SK-N-SH (cell line): ENCODE results near the gene MTURN. TPM values are rescaled to one million over a fixed set of nuclear protein-coding genes. Genes with fewer than 3 reads are reported as not detected.

Experiments used
- CTCF ChIA-PET: fragments of 300-600, 350-600 bp; formaldehyde crosslinking; extraction: SDS; loops from one replicate; lab custom pipeline; 2021; lab: Yijun Ruan, JAX
- POLR2A ChIA-PET: fragments of 350-600 bp; sonication (Branson Sonifier 250); formaldehyde crosslinking; extraction: SDS; loops from one replicate; lab custom pipeline; 2020; ENCODE audit warnings: antibody characterized with exemption, inconsistent platforms; lab: Yijun Ruan, JAX
- DNase-seq: peaks from one replicate; pipeline ENCODE4 v3.0.0; 2012
- H2AFZ ChIP-seq: fragments of 200-600 bp; sonication (generic); 2 replicates; pipeline ENCODE4 v1.8.1; 2016; ENCODE audit warnings: antibody characterized with exemption, mild to moderate bottlenecking, low read depth
- H3F3A ChIP-seq: fragments of 200-600 bp; sonication (generic); replicated peaks from 2 replicates; pipeline ENCODE3; 2016; ENCODE audit warnings: antibody characterized with exemption, mild to moderate bottlenecking; ENCODE audit not compliant: insufficient read depth
- H3K27ac ChIP-seq, 2 experiments: fragments of 200-500 bp in 1 of 2; fragments of 200-600 bp in 1 of 2; sonication (Bioruptor generic) in 1 of 2; sonication (generic), shearing (Covaris generic) in 1 of 2; 2 replicates each; pipeline versions ENCODE4 v1.5.1 to v1.6.1; 2014 to 2016; ENCODE audit warnings: low read depth in 2 of 2, inconsistent platforms in 1 of 2, low read length in 1 of 2, mild to moderate bottlenecking in 1 of 2, mixed read lengths in 1 of 2
- H3K27me3 ChIP-seq: fragments of 200-600 bp; sonication (generic), shearing (Covaris generic); 2 replicates; pipeline ENCODE4 v1.6.1; 2016; ENCODE audit warnings: mixed run types; ENCODE audit not compliant: insufficient read depth
- H3K36me3 ChIP-seq, 2 experiments: fragments of 200-500 bp in 1 of 2; fragments of 200-600 bp in 1 of 2; sonication (Bioruptor generic) in 1 of 2; sonication (generic) in 1 of 2; replicated peaks in 1 of 2; 2 replicates each; pipeline versions ENCODE3 to v1.5.1; 2014 to 2016; ENCODE audit warnings: low read length in 1 of 2, mild to moderate bottlenecking in 1 of 2; ENCODE audit not compliant: insufficient read depth in 2 of 2, control insufficient read depth in 1 of 2
- H3K4me1 ChIP-seq, 2 experiments: fragments of 200-500 bp in 1 of 2; fragments of 200-600 bp in 1 of 2; sonication (Bioruptor generic) in 1 of 2; sonication (generic), shearing (Covaris generic) in 1 of 2; 2 replicates each; pipeline versions ENCODE4 v1.5.1 to v1.6.1; 2014 to 2016; ENCODE audit warnings: low read depth in 1 of 2, low read length in 1 of 2, mixed run types in 1 of 2; ENCODE audit not compliant: insufficient read depth in 2 of 2, control insufficient read depth in 1 of 2
- H3K4me2 ChIP-seq: fragments of 200-600 bp; sonication (generic), shearing (Covaris generic); 2 replicates; pipeline ENCODE4 v1.6.1; 2017; ENCODE audit warnings: mixed run types
- H3K4me3 ChIP-seq, 2 experiments: fragments of 200-500 bp in 1 of 2; fragments of 200-600 bp in 1 of 2; sonication (Bioruptor generic) in 1 of 2; sonication (generic), shearing (Covaris generic) in 1 of 2; 2 replicates each; pipeline versions ENCODE4 v1.5.1 to v1.8.1; 2014 to 2016; ENCODE audit warnings: low read depth in 2 of 2, inconsistent platforms in 1 of 2, low read length in 1 of 2, mild to moderate bottlenecking in 1 of 2, mixed read lengths in 1 of 2, moderate library complexity in 1 of 2
- H3K79me2 ChIP-seq: fragments of 200-600 bp; sonication (generic); 2 replicates; pipeline ENCODE4 v1.8.1; 2017; ENCODE audit warnings: mild to moderate bottlenecking; ENCODE audit not compliant: insufficient read depth
- H3K9ac ChIP-seq: fragments of 200-600 bp; sonication (generic); 2 replicates; pipeline ENCODE4 v1.6.1; 2017; ENCODE audit warnings: mixed run types
- H3K9me2 ChIP-seq: fragments of 200-600 bp; sonication (generic); 2 replicates; pipeline ENCODE4 v1.6.1; 2017; ENCODE audit warnings: mixed run types
- H3K9me3 ChIP-seq: fragments of 200-600 bp; sonication (generic); 2 replicates; pipeline ENCODE4 v1.6.1; 2017; ENCODE audit warnings: mixed run types, mild to moderate bottlenecking, moderate library complexity
- H4K20me1 ChIP-seq: fragments of 200-600 bp; sonication (generic); 2 replicates; pipeline ENCODE4 v1.6.1; 2017; ENCODE audit warnings: mild to moderate bottlenecking, mixed run types; ENCODE audit not compliant: insufficient read depth
- CHD2 ChIP-seq: fragments of 150-350 bp; IDR thresholded peaks from 2 replicates; pipeline ENCODE4 v1.6.1; 2018; ENCODE audit warnings: low read length; ENCODE audit not compliant: partially characterized antibody
- ELF1 ChIP-seq: IDR thresholded peaks from 2 replicates; pipeline ENCODE4 v1.4.0; 2012
- EZH2phosphoT487 ChIP-seq: fragments of 200-600 bp; sonication (generic); IDR thresholded peaks from 2 replicates; pipeline ENCODE4 v1.6.1; 2017; ENCODE audit warnings: low read depth, mixed run types, mild to moderate bottlenecking, antibody characterized with exemption, moderate library complexity, borderline replicate concordance
- FOSL2 ChIP-seq: IDR thresholded peaks from 2 replicates; pipeline ENCODE4 v1.4.0; 2012; ENCODE audit warnings: low read depth, mild to moderate bottlenecking, moderate library complexity, borderline replicate concordance
- FOXJ3 ChIP-seq: sonication (generic); formaldehyde crosslinking; IDR thresholded peaks from 2 replicates; pipeline ENCODE4 v1.5.1; 2020; ENCODE audit warnings: mild to moderate bottlenecking, missing genetic modification reagents
- NFIC ChIP-seq: IDR thresholded peaks from 2 replicates; pipeline ENCODE4 v1.4.0; 2012; ENCODE audit warnings: borderline replicate concordance
- NRF1 ChIP-seq: IDR thresholded peaks from 2 replicates; pipeline ENCODE4 v1.6.1; 2012; ENCODE audit warnings: low read depth, mild to moderate bottlenecking, low read length
- POLR2AphosphoS5 ChIP-seq: IDR thresholded peaks from 2 replicates; pipeline ENCODE4 v1.6.1; 2012; ENCODE audit warnings: low read depth, low read length
- RAD21 ChIP-seq: IDR thresholded peaks from 2 replicates; pipeline ENCODE4 v1.6.1; 2012; ENCODE audit warnings: mild to moderate bottlenecking, low read length
- RFX5 ChIP-seq: IDR thresholded peaks from 2 replicates; pipeline ENCODE4 v1.6.1; 2012; ENCODE audit warnings: mild to moderate bottlenecking, improper control_type of control experiment, low read length
- RXRA ChIP-seq: IDR thresholded peaks from 2 replicates; pipeline ENCODE4 v1.4.0; 2012; ENCODE audit warnings: low read depth, mild to moderate bottlenecking, borderline replicate concordance
- TCF12 ChIP-seq: IDR thresholded peaks from 2 replicates; pipeline ENCODE4 v1.4.0; 2012
- YY1 ChIP-seq: IDR thresholded peaks from 2 replicates; pipeline ENCODE4 v1.4.0; 2012; ENCODE audit warnings: low read depth, mild to moderate bottlenecking
- WGBS: methylation state at CpG from one replicate; pipeline ENCODE4 v1.1.6; 2017; ENCODE audit warnings: low lambda C conversion rate; 5-methylcytosine and 5-hydroxymethylcytosine counted together
- polyA plus RNA-seq, 3 experiments: library from polyadenylated mRNA; depleted of rRNA; stranded (reverse); fragments of >200 nt; gene quantifications; 2 replicates each; pipeline ENCODE4 v1.2.3, GENCODE V29; 2012
- TF ChIP-seq, protein P1 (sequence below): fragments of 150-350 bp; IDR thresholded peaks from 2 replicates; pipeline ENCODE4 v1.6.1; 2016; ENCODE audit warnings: mild to moderate bottlenecking, low read depth, low read length
- TF ChIP-seq, protein P2 (sequence below): IDR thresholded peaks from 2 replicates; pipeline ENCODE4 v1.4.0; 2012; ENCODE audit warnings: low read depth, borderline replicate concordance
- TF ChIP-seq, protein P3 (sequence below): fragments of 150-350 bp; IDR thresholded peaks from 2 replicates; pipeline ENCODE4 v1.6.1; 2017; ENCODE audit warnings: antibody characterized with exemption, low read length, low read depth, borderline replicate concordance
- TF ChIP-seq, protein P4 (sequence below): IDR thresholded peaks from 2 replicates; pipeline ENCODE4 v1.6.1; 2012; ENCODE audit warnings: mild to moderate bottlenecking, low read depth, low read length, moderate library complexity

MTURN gene
- polyA plus RNA-seq, 1 of the 3 experiments (the other 2 are of a cell fraction): 9.0 TPM

DNA sequence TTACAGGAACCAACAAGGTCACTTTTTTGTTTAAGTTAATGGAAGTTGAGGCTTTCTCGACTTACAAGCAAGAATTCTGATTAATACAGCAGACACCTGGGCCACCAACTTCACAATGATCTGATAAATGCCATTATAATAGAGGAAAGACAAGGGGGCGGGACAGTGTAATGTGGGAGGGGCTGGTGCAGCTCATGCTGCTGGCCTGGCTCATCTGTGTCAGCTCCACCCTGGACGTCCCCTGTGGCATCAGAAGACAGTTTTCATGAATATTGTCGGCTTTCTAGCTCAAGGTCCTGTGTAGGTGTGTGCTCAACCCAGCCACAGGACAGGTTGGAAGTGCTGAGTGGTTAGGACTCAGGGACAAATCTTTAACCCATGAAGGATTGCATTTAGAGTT lies 57.0 kb downstream of the MTURN start:
- no peak for TF ChIP-seq FOXJ3 (CRISPR knock-in tag)
- TF ChIP-seq, protein P1, sequence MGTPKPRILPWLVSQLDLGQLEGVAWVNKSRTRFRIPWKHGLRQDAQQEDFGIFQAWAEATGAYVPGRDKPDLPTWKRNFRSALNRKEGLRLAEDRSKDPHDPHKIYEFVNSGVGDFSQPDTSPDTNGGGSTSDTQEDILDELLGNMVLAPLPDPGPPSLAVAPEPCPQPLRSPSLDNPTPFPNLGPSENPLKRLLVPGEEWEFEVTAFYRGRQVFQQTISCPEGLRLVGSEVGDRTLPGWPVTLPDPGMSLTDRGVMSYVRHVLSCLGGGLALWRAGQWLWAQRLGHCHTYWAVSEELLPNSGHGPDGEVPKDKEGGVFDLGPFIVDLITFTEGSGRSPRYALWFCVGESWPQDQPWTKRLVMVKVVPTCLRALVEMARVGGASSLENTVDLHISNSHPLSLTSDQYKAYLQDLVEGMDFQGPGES: no peak
- no peak for TF ChIP-seq TCF12
- no peak for TF ChIP-seq RXRA
- TF ChIP-seq NFIC: no peak
- TF ChIP-seq EZH2phosphoT487: no peak
- TF ChIP-seq CHD2: no peak
- TF ChIP-seq, protein P2, sequence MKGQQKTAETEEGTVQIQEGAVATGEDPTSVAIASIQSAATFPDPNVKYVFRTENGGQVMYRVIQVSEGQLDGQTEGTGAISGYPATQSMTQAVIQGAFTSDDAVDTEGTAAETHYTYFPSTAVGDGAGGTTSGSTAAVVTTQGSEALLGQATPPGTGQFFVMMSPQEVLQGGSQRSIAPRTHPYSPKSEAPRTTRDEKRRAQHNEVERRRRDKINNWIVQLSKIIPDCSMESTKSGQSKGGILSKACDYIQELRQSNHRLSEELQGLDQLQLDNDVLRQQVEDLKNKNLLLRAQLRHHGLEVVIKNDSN: no peak
- no peak for TF ChIP-seq RFX5
- no peak for TF ChIP-seq RAD21
- no peak for TF ChIP-seq POLR2AphosphoS5
- no peak for TF ChIP-seq YY1
- TF ChIP-seq, protein P3, sequence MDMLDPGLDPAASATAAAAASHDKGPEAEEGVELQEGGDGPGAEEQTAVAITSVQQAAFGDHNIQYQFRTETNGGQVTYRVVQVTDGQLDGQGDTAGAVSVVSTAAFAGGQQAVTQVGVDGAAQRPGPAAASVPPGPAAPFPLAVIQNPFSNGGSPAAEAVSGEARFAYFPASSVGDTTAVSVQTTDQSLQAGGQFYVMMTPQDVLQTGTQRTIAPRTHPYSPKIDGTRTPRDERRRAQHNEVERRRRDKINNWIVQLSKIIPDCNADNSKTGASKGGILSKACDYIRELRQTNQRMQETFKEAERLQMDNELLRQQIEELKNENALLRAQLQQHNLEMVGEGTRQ: no peak
- TF ChIP-seq FOSL2: no peak
- TF ChIP-seq, protein P4, sequence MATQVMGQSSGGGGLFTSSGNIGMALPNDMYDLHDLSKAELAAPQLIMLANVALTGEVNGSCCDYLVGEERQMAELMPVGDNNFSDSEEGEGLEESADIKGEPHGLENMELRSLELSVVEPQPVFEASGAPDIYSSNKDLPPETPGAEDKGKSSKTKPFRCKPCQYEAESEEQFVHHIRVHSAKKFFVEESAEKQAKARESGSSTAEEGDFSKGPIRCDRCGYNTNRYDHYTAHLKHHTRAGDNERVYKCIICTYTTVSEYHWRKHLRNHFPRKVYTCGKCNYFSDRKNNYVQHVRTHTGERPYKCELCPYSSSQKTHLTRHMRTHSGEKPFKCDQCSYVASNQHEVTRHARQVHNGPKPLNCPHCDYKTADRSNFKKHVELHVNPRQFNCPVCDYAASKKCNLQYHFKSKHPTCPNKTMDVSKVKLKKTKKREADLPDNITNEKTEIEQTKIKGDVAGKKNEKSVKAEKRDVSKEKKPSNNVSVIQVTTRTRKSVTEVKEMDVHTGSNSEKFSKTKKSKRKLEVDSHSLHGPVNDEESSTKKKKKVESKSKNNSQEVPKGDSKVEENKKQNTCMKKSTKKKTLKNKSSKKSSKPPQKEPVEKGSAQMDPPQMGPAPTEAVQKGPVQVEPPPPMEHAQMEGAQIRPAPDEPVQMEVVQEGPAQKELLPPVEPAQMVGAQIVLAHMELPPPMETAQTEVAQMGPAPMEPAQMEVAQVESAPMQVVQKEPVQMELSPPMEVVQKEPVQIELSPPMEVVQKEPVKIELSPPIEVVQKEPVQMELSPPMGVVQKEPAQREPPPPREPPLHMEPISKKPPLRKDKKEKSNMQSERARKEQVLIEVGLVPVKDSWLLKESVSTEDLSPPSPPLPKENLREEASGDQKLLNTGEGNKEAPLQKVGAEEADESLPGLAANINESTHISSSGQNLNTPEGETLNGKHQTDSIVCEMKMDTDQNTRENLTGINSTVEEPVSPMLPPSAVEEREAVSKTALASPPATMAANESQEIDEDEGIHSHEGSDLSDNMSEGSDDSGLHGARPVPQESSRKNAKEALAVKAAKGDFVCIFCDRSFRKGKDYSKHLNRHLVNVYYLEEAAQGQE: no peak
- no peak for TF ChIP-seq ELF1
- no peak for TF ChIP-seq NRF1
- CTCF ChIA-PET: interaction anchor here (1.1 to 1.5 kb wide), 3 partner anchors 8 to 35 kb away, joined by 3 to 5 read pairs (median 5); no protein-coding TSS in a partner anchor
- 0 out of 2 replicates have a peak, but pooled peaks cover 3% of the 10 kb centered on the region for H3K9me3 ChIP-seq

More for the DNA sequence above, 57.0 kb downstream of the MTURN start:
- Histone ChIP-seq H2AFZ (no peak overlapping the region), H3K9ac (no peak overlapping the region), H4K20me1 (no peaks in the 10 kb centered on the region), H3K36me3 (no peaks in the 10 kb centered on the region), H3K79me2 (no peaks in the 10 kb centered on the region), H3K4me3 (no peak overlapping the region), H3F3A (no peaks in the 10 kb centered on the region), H3K27me3 (no peaks in the 10 kb centered on the region), H3K4me2 (no peak overlapping the region), H3K9me2 (no peaks in the 10 kb centered on the region), H3K4me1 (no peaks in the 10 kb centered on the region), H3K27ac (no peak overlapping the region)
- 48% methylated on average over 4 of the region's 4 CpGs for WGBS
- POLR2A ChIA-PET: no interaction called here
- DNase-seq: no peak
